Measurements from ENCODE around the gene DUSP2. TPM values are rescaled to one million over a fixed set of nuclear protein-coding genes. Genes with fewer than 3 reads are reported as not detected.
"Not testable (repeated sequence)": the region's sequence is repeated elsewhere in the genome, so short reads cannot be mapped to it uniquely, and the experiment has no call there.

DUSP2 gene
- total RNA-seq, 1 donor from 2014 or later, result 445 TPM

DNA sequence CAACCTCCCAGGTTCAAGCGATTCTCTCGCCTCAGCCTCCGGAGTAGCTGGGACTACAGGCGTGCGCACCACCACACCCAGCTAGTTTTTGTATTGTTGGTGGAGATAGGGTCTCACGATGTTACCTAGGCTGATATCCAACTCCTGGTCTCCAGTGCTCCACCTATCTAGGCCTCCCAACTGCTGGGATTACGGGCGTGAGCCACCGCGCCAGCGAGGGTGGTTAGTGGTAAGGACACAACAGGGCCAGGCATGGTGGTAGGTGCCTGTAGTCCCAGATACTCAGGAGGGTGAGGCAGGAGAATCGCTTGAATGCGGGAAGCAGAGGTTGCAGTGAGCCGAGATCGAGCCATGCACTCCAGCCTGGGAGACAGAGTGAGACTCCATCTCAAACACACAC lies 26.6 kb upstream of the DUSP2 start:
- Mint-ChIP-seq H3K4me1 (peaks cover 35% of the 10 kb centered on the region), H3K4me3 (no peak overlapping the region), H3K27me3 (peaks cover 3% of the 10 kb centered on the region), H3K36me3 (ENCODE audit: low read depth) (peaks cover 2% of the 10 kb centered on the region), H3K9me3 (peaks cover 4% of the 10 kb centered on the region), H3K27ac (no peak overlapping the region)
- intact Hi-C loops (cut with micrococcal nuclease), result loop anchor here (5.0 to 10.0 kb wide), 2 partner anchors 147 to 180 kb away; partner anchors contain the start of gene ANKRD36C
- DNase-seq, result no peak

DNA sequence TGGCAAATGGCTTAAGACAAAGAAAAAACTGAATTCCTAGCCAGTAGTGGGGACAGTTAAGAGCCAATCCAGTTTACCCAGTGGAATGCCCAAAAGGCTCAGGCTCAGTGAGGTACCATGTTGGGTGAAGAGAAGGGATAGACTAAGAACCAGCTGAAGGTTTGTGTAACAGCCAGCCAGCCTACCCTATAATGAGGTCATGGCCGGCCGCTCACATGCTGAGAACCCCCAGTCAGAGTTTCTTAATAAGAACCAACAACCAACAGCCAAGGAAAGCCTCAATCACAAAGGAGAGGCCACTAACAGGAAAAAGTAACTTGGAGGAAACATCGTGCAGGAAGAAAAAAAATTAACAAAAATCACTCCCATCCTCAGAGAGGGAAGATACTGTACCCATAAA lies 25.4 kb upstream of the DUSP2 start:
- H3K27ac Mint-ChIP-seq, result no peak overlapping the region
- no peak for DNase-seq
- no peak overlapping the region for H3K4me3 Mint-ChIP-seq
- H3K27me3 Mint-ChIP-seq, result no peaks in the 10 kb centered on the region
- H3K4me1 Mint-ChIP-seq, result peaks cover 34% of the 10 kb centered on the region
- intact Hi-C loops (cut with micrococcal nuclease), result loop anchor here (5.0 to 10.0 kb wide), 2 partner anchors 146 to 178 kb away; partner anchors contain the start of gene ANKRD36C
- H3K9me3 Mint-ChIP-seq, result peaks cover 4% of the 10 kb centered on the region
- H3K36me3 Mint-ChIP-seq (ENCODE audit: low read depth), result peaks cover 2% of the 10 kb centered on the region

DNA sequence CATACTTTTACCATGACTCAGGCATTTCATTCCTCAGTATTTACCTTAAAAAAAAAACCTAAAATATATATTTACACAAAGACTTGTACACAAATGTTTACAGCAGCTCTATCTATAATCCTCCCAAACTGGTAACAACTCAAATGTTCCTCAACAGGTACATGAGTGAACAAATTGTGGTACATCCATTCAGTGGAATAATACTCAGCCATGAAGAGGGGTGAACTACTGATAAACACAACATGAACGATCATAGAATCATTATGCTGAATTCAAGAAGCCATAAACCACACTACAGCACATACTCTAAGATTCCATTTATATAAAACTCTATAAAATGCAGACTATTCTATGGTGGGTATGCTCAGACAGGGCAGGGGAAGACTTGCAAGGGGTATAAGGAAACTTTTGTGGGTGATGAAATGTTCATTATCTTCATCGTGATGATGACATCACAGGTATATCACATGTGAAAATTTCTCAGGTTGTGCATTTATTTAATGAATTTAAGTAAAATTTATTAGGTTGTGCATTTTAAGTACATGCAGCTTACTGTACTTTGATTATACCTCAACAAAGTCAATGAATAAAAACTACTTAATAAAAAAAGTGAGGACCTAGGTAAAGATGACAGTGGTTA lies 24.7 kb upstream of the DUSP2 start:
- no peak for DNase-seq
- Mint-ChIP-seq H3K27ac (no peak overlapping the region), H3K36me3 (ENCODE audit: low read depth) (peaks cover 2% of the 10 kb centered on the region), H3K9me3 (peaks cover 4% of the 10 kb centered on the region), H3K4me3 (no peak overlapping the region), H3K27me3 (no peaks in the 10 kb centered on the region), H3K4me1 (peaks cover 36% of the 10 kb centered on the region)
- intact Hi-C loops (cut with micrococcal nuclease), result loop anchor here (5.0 to 10.0 kb wide), 2 partner anchors 145 to 178 kb away; partner anchors contain the start of gene ANKRD36C

DNA sequence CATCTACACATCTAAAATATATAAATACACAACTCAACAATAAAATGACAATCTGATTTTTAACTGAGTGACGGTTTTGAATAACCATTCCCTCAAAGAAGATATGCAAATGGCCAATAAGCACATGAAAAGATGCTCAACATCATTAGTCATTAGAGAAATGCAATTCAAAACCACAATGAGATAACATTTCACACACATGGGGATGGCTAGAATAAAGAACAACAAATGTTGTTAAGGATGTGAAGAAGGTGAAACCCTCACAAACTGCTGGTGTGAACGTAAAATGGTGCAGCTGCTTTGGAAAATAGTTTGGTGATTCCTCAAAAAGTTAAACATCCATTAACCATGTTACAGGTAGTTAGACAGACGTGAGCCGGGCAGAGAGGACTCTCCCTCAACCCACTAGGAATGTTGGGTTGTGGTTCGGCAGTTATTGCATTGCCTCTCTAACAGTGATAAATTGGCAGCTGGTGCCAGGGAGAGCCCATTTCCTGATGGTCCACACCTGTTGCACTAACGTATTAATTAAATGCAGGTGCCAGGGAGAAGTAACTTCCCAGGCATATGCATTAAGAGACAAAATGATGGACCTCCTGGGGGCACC lies 22.3 kb upstream of the DUSP2 start:
- intact Hi-C loops (cut with micrococcal nuclease), result no loop called here
- DNase-seq, result no peak
- H3K9me3 Mint-ChIP-seq, result peaks cover 4% of the 10 kb centered on the region
- peaks cover 44% of the 10 kb centered on the region for H3K4me1 Mint-ChIP-seq
- peak overlapping the region; percentile 9 for H3K4me3 Mint-ChIP-seq
- peaks cover 7% of the 10 kb centered on the region for H3K36me3 Mint-ChIP-seq (ENCODE audit: low read depth)
- no peaks in the 10 kb centered on the region for H3K27me3 Mint-ChIP-seq
- peak overlapping the region; percentile 13 for H3K27ac Mint-ChIP-seq

DNA sequence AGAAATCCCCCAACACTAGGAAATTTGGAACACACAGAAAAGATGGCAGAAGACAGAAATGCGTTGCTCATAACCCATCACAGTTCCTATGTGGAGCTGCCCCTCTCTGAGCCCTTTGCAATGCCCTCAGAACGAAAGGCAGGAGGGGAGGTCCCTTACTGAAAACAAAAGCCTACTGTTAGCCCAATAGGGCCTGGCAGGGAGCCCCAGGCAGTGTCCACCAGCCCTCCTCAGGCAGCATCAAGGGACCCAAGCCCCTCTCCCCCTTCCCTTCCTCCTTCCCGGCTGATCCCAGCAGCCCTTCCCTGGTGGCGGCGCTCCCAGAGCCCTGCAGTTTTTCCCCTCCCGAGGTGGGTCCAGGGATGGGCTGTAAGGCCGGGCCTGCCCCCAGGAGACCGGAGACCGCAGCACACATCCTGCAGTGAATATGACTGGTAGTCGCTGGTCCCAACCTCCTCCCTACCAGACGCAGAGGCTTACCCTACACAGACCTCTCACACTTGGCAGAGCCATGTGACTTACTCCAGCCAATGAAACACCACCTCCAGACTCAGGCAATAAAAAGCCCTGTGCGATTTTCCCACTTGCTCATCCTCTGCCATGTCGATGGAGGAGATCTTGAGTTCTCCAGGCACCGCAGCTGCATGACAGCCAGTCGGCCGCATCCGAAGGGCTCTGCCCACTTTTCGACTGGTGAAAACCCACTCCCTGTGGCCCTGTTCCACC lies 19.4 kb upstream of the DUSP2 start:
- Mint-ChIP-seq H3K27ac (peak overlapping the region; percentile 99), H3K4me3 (peak overlapping the region; percentile 86), H3K27me3 (no peaks in the 10 kb centered on the region), H3K9me3 (peaks cover 8% of the 10 kb centered on the region), H3K4me1 (peaks cover 52% of the 10 kb centered on the region), H3K36me3 (ENCODE audit: low read depth) (peaks cover 10% of the 10 kb centered on the region)
- peak; percentile 88 for DNase-seq
- intact Hi-C loops (cut with micrococcal nuclease), result loop anchor here (5.0 kb wide), 1 partner anchor 323 kb away; no protein-coding TSS in a partner anchor

DNA sequence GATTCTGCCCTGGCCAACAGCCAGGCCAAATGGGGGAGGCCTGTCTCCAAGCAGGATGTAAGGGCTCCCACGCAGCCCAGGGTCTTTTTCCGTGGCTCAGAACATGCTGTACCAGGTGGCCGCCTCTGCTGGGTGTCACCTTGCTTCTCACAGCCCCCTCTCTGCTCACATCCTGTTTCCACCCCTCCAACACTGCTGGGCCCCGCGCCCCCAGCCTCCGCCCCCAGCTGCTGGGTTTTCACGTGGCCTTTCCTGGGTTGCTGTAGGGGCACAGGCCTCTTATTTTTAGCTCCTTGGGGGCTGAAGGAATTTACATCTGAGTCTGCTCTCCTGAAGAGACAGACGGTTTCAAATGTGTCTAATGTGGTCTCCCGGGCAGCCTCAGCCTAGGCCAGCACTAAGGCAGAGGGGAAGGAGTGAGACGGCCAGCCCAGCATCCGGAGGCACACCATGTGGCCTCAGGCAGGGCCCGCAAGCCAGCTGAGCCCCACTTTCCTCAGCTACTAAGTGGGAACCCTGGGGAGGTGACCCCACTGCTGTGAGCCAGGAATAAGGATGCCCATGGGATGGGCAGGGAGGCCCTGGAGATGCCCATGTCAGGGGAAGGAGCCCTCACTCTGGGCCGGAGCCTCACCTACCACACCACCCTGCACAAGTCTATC lies 18.7 kb upstream of the DUSP2 start:
- intact Hi-C loops (cut with micrococcal nuclease), result loop anchor here (1.0 to 5.0 kb wide), 2 partner anchors 18 to 323 kb away; no protein-coding TSS in a partner anchor
- Mint-ChIP-seq H3K36me3 (ENCODE audit: low read depth) (peaks cover 8% of the 10 kb centered on the region), H3K27me3 (no peaks in the 10 kb centered on the region), H3K4me1 (peaks cover 56% of the 10 kb centered on the region), H3K27ac (peak overlapping the region; percentile 99), H3K9me3 (peaks cover 3% of the 10 kb centered on the region), H3K4me3 (peak overlapping the region; percentile 86)
- peak; percentile 88 for DNase-seq

DNA sequence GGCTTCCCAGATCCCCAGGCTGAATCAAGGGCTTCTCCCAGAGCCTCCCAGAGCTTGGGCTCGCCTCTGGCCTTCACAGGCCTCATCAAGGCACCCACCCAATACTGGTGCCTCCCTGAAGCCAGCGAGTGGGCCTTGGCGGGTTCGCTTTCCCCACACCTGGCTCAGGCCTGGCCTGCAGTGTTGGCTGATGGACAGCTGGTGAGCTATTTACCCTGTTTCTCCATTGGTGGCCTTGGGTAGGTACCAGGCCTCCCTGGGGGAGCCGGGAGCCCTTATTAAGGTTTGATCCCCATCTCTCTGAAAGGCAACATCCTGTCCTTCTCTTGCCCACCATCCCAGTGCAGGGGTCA lies 18.2 kb upstream of the DUSP2 start:
- H3K27me3 Mint-ChIP-seq, result no peaks in the 10 kb centered on the region
- no peak for DNase-seq
- peaks cover 8% of the 10 kb centered on the region for H3K36me3 Mint-ChIP-seq (ENCODE audit: low read depth)
- peaks cover 57% of the 10 kb centered on the region for H3K4me1 Mint-ChIP-seq
- peak overlapping the region; percentile 99 for H3K27ac Mint-ChIP-seq
- H3K4me3 Mint-ChIP-seq, result peak overlapping the region; percentile 86
- intact Hi-C loops (cut with micrococcal nuclease), result loop anchor here (1.0 to 5.0 kb wide), 2 partner anchors 17 to 324 kb away; no protein-coding TSS in a partner anchor
- peaks cover 3% of the 10 kb centered on the region for H3K9me3 Mint-ChIP-seq

DNA sequence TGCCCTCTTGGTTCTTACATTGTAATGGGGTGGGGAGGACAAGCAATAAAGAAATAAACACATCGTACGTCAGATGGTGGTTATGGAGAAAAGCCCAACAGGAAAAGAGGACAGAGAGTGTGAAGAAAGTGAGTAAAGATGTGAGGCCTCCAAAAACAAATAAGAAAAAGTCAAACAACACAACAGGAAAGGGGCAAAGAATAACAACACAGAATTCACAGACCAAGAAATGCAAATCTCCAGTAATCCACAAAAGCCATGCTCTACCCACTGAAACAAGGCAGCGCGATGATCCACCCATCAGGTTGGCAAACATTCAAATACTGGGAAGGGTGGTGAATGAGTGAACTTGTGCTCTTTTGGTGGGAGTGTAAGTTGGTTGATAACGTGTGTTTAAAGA lies 16.7 kb upstream of the DUSP2 start:
- H3K4me1 Mint-ChIP-seq, result peaks cover 62% of the 10 kb centered on the region
- intact Hi-C loops (cut with micrococcal nuclease), result loop anchor here (5.0 kb wide), 1 partner anchor 325 kb away; no protein-coding TSS in a partner anchor
- peak overlapping the region; percentile 51 for H3K4me3 Mint-ChIP-seq
- peak overlapping the region; percentile 99 for H3K27ac Mint-ChIP-seq
- DNase-seq, result no peak
- peaks cover 8% of the 10 kb centered on the region for H3K36me3 Mint-ChIP-seq (ENCODE audit: low read depth)
- no peaks in the 10 kb centered on the region for H3K27me3 Mint-ChIP-seq
- H3K9me3 Mint-ChIP-seq, result peaks cover 3% of the 10 kb centered on the region

DNA sequence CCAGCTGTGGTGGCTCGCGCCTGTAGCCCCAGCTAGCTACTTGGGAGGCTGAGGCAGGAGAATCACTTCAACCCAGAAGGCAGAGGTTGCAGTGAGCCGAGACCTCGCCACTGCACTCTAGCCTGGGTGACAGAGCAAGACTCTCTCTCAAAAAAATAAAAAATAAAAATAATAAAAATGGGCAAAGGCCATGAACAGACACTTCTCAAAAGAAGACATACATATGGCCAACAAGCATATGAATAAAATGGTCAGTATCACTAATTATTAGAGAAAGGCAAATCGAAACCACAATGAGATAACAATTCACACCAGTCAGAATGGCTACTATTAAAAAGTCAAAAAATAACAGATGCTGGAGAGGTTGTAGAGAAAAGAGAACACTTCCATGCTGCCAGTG lies 15.1 kb upstream of the DUSP2 start:
- H3K9me3 Mint-ChIP-seq; H3K27me3 Mint-ChIP-seq; H3K4me3 Mint-ChIP-seq; DNase-seq; H3K36me3 Mint-ChIP-seq (ENCODE audit: low read depth): not testable (repeated sequence)
- H3K27ac Mint-ChIP-seq, result peak overlapping the region; percentile 54
- intact Hi-C loops (cut with micrococcal nuclease), result loop anchor here (5.0 kb wide), 1 partner anchor 327 kb away; no protein-coding TSS in a partner anchor
- H3K4me1 Mint-ChIP-seq, result peaks cover 73% of the 10 kb centered on the region

DNA sequence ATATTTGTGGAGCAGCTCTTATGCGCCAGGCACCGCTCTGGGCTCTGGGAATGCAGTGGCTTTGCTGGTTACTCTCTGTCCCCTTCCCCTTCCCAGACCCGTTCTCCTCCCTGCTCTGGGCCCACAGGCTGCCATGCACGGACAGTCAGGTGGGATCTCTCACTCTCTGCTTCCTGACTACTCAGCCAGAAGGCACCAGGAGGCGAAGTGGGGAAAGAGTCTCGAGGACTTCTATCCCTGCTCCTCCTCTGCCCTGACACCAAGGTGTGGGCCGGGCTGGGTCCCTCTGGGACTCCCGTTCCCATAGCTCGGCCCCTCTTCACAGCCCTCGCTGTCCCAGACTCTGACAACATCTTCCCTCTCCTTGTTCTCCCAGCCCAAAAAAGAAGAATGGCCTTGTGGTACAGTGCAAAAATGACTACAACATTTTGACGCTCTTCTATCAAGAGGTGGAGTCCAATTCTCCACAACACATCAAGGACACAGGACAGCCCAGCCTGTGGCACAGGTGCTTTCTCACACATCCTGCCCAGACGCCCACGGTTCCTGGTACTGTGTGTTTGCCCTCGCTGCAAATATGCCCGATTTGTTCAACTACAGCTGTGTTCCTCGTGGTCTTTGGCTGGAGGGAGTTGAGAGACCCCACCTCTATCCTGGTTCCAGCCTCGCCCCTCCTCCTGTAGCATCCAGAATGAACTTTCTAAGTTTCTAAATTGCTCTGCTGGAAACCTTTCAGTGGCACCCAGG lies 14.0 kb upstream of the DUSP2 start:
- peaks cover 66% of the 10 kb centered on the region for H3K4me1 Mint-ChIP-seq
- peak overlapping the region; percentile 70 for H3K4me3 Mint-ChIP-seq
- H3K9me3 Mint-ChIP-seq, result peaks cover 3% of the 10 kb centered on the region
- peak overlapping the region; percentile 92 for H3K27ac Mint-ChIP-seq
- peaks cover 6% of the 10 kb centered on the region for H3K36me3 Mint-ChIP-seq (ENCODE audit: low read depth)
- no peaks in the 10 kb centered on the region for H3K27me3 Mint-ChIP-seq
- DNase-seq, result peak; percentile 78
- intact Hi-C loops (cut with micrococcal nuclease), result no loop called here

DNA sequence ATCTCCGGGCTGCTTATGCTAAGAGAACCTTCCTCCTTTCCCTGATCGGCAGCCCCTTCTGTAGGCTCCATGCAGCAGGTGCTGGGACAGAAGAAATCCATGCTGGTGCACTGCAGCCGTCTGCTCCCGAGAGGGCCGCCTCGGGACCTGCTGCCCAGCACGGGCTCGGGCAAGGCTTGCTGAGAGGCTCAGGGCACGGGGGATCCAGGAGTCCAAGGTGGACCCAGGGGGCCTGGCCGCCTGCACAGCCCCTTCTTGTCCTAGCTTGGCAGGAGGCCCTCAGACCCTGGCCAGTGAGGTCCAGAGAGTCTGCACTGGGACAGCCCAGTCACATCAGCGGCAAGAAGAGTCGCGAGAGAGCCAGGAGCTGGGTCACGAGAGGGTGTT lies 13.3 kb upstream of the DUSP2 start:
- H3K27me3 Mint-ChIP-seq, result no peaks in the 10 kb centered on the region
- no peak for DNase-seq
- intact Hi-C loops (cut with micrococcal nuclease), result no loop called here
- H3K9me3 Mint-ChIP-seq, result peaks cover 3% of the 10 kb centered on the region
- peaks cover 3% of the 10 kb centered on the region for H3K36me3 Mint-ChIP-seq (ENCODE audit: low read depth)
- peak overlapping the region; percentile 70 for H3K4me3 Mint-ChIP-seq
- H3K27ac Mint-ChIP-seq, result peak overlapping the region; percentile 92
- H3K4me1 Mint-ChIP-seq, result peaks cover 62% of the 10 kb centered on the region

DNA sequence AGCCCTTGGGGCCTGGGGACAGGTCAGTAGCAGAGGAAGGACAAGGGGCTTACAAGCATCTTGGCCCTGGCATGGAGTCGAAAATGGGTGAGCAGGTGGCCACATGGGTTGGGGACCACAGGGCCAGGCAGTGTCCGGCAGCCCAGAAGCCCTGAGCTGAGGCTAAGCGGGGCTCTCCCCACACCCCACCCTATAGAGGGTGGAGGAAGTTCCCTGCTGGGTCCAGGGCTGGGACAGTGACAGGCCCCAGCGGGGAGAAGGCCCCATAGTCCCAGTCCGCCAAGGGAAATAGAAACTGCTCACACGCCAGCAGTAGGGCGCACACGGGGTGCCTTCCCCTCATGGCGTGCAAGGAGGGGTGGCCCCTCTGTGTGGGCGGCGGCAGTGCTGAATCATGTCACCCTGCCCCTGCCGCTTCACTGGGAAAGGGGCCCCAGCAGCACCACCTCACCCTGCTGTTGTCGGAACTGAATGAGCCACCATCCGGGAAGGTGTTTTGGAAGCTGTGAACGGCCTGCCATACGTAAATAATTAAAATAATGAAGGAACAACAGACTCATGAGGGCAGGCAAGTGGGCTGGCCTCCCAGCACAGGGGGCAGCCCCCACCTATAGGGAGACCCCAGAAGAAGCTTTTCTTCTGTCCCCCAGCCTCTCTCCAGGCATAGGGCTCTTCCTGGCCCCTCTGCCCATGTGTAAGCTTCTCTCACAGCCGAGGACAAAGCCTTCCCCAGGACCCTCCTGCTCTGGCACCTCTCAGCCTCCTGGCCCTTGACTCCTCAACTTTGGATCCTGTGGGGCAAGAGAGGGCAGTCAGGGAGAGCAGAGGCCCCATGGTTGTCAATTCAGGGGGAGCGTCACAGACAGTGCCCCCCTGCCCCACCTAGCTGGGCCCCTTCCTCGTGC lies 12.7 kb upstream of the DUSP2 start:
- peaks cover 64% of the 10 kb centered on the region for H3K4me1 Mint-ChIP-seq
- H3K27me3 Mint-ChIP-seq, result no peaks in the 10 kb centered on the region
- H3K27ac Mint-ChIP-seq, result peak overlapping the region; percentile 92
- intact Hi-C loops (cut with micrococcal nuclease), result loop anchor here (1.0 kb wide), 2 partner anchors 12 to 16 kb away; no protein-coding TSS in a partner anchor
- peaks cover 3% of the 10 kb centered on the region for H3K36me3 Mint-ChIP-seq (ENCODE audit: low read depth)
- peak; percentile 92 for DNase-seq
- peaks cover 3% of the 10 kb centered on the region for H3K9me3 Mint-ChIP-seq
- H3K4me3 Mint-ChIP-seq, result peak overlapping the region; percentile 70
